ENCODE results near the gene GRM8.

- TF ChIP-seq CTCF (conservative IDR thresholded peaks at IDR 0.05; ENCODE audit: low read depth, low read length) (no peak), EZH2 (IDR thresholded peaks at IDR 0.05; ENCODE audit: borderline replicate concordance, low read depth, low read length, poor library complexity, severe bottlenecking) (no peak)
Observed at GRCh38 chr7:126940723-126941307, 311.9 kb downstream of the GRM8 start.
